K562 (cell line): ENCODE measurements around the gene PGM3. TPM values are rescaled to one million over a fixed set of nuclear protein-coding genes. Genes with fewer than 3 reads are reported as not detected.

Experiments used
- C11orf30 ChIP-seq: fragments of 450-650 bp; IDR thresholded peaks from 2 replicates; pipeline ENCODE4 v1.6.1; 2016; ENCODE audit warnings: low read depth, mild to moderate bottlenecking
- E2F1 ChIP-seq: sonication (generic); formaldehyde crosslinking; IDR thresholded peaks from 2 replicates; pipeline ENCODE4 v1.8.1; 2023; ENCODE audit warnings: mild to moderate bottlenecking, missing genetic modification reagents, moderate library complexity
- E2F4 ChIP-seq: sonication (generic); formaldehyde crosslinking; IDR thresholded peaks from 2 replicates; pipeline ENCODE4 v1.8.0; 2022; ENCODE audit warnings: mild to moderate bottlenecking, low read depth, missing genetic modification reagents
- E2F8 ChIP-seq: fragments of 450-650 bp; IDR thresholded peaks from 2 replicates; pipeline ENCODE4 v1.7.1; 2018; ENCODE audit warnings: mild to moderate bottlenecking, low read depth; ENCODE audit not compliant: partially characterized antibody
- GTF3C2 ChIP-seq: IDR thresholded peaks from 3 replicates; pipeline ENCODE4 v1.6.1; 2011; ENCODE audit warnings: borderline replicate concordance, mild to moderate bottlenecking, moderate library complexity; ENCODE audit not compliant: insufficient read length; ENCODE audit errors: extremely low read depth
- HMGXB4 ChIP-seq: sonication (generic); formaldehyde crosslinking; IDR thresholded peaks from 2 replicates; pipeline ENCODE4 v1.8.1; 2023; ENCODE audit warnings: mild to moderate bottlenecking, missing genetic modification reagents
- KAT2B ChIP-seq: IDR thresholded peaks from one replicate; pipeline ENCODE4 v1.6.1; 2012; ENCODE audit warnings: low read depth, mild to moderate bottlenecking, control low read depth, inconsistent platforms, low read length, moderate library complexity
- KDM4B ChIP-seq, 2 experiments: fragments of 450-650 bp in 1 of 2; sonication (generic) in 1 of 2; IDR thresholded peaks; 2 replicates each; pipeline ENCODE4 v1.6.1; 2016 to 2017; ENCODE audit warnings: borderline replicate concordance in 2 of 2, antibody characterized with exemption in 1 of 2, low read depth in 1 of 2, mild to moderate bottlenecking in 1 of 2
- KHSRP ChIP-seq: fragments of 450-650 bp; IDR thresholded peaks from 2 replicates; pipeline ENCODE4 v1.6.1; 2017
- LARP7 ChIP-seq: fragments of 450-650 bp; IDR thresholded peaks from 2 replicates; pipeline ENCODE4 v1.6.1; 2016
- PTRF ChIP-seq: fragments of 450-650 bp; IDR thresholded peaks from 2 replicates; pipeline ENCODE4 v1.6.1; 2016; ENCODE audit warnings: mild to moderate bottlenecking, missing genetic modification characterization, missing compliant biosample characterization
- SMAD3 ChIP-seq: fragments of 450-650 bp; formaldehyde crosslinking; conservative IDR thresholded peaks from 2 replicates; pipeline ENCODE4 v1.4.0; 2020; ENCODE audit warnings: mild to moderate bottlenecking
- SMARCA4 ChIP-seq: fragments of 450-650 bp; IDR thresholded peaks from 2 replicates; pipeline ENCODE4 v1.6.1; 2016
- TAF1 ChIP-seq: IDR thresholded peaks from 2 replicates; pipeline ENCODE4 v1.6.1; 2011; ENCODE audit warnings: mild to moderate bottlenecking, low read length, moderate library complexity; ENCODE audit not compliant: insufficient read depth, control insufficient read depth, severe bottlenecking; ENCODE audit errors: extremely low read depth
- ZKSCAN8 ChIP-seq: fragments of 200-800 bp; sonication (Bioruptor generic); IDR thresholded peaks from 2 replicates; pipeline ENCODE4 v1.6.1; 2016; ENCODE audit warnings: missing genetic modification characterization, missing compliant biosample characterization
- ZNF174 ChIP-seq: fragments of 250-450 bp; sonication (Bioruptor Pico); IDR thresholded peaks from 2 replicates; pipeline ENCODE4 v1.4.0; 2020; ENCODE audit warnings: mild to moderate bottlenecking
- ZNF23 ChIP-seq: fragments of 250-450 bp; sonication (Bioruptor Pico); IDR thresholded peaks from 2 replicates; pipeline ENCODE4 v1.4.0; 2020; ENCODE audit warnings: mild to moderate bottlenecking
- ZNF778 ChIP-seq: fragments of 450-650 bp; formaldehyde crosslinking; IDR thresholded peaks from 2 replicates; pipeline ENCODE4 v1.4.0; 2020; ENCODE audit warnings: mild to moderate bottlenecking, moderate library complexity
- polyA plus RNA-seq, 8 experiments: library from polyadenylated mRNA; depleted of rRNA in 4 of 8; stranded (reverse) in 5 of 8; unstranded in 3 of 8; fragments of >200 nt; fragmentation: Nextera tagmentation in 2 of 8; fragmentation: Illumina TruSeq in 1 of 8; extraction: Ambion mirVana in 2 of 8; extraction: Trizol in 1 of 8; gene quantifications; 2 replicates each; pipeline versions ENCODE4 v1.2.1 to v1.2.3, GENCODE V29; 2011 to 2014; ENCODE audit warnings: inconsistent platforms in 1 of 8, missing spikeins in 1 of 8
- total RNA-seq, 7 experiments: library from RNA; depleted of rRNA in 6 of 7; stranded (reverse); fragments of >200 nt in 6 of 7; fragmentation: Illumina TruSeq in 2 of 7; extraction: Trizol in 2 of 7; gene quantifications; 2 replicates each; pipeline versions ENCODE4 v1.2.1 to v1.2.3, GENCODE V29; 2011 to 2021; ENCODE audit warnings: low replicate concordance in 1 of 7

The PGM3 gene
- total and polyA plus RNA-seq, 9 of the 15 experiments (the other 6 are each of a cell fraction or from before 2014, with no cell fraction given) = 19.1 to 107 (median 50.5) TPM

GRCh38 chr6:83160167-83160566 lies 32.9 kb downstream of the PGM3 start (continued):
- TF ChIP-seq GTF3C2 (no peak), LARP7 (no peak; the same call in 1 of the 2 replicates), E2F8 (no peak), SMARCA4 (peak; percentile 86), KAT2B (no peak), ZNF23 (CRISPR knock-in tag) (no peak), ZNF174 (no peak), E2F1 (CRISPR knock-in tag) (no peak), E2F4 (CRISPR knock-in tag) (no peak), TAF1 (peak; percentile 32), KDM4B (IDR thresholded peaks at IDR 0.05; ENCODE audit: borderline replicate concordance in 2 of 2, low read depth in 1 of 2) (no peak), C11orf30 (no peak), ZKSCAN8 (CRISPR knock-in tag) (no peak), PTRF (tag) (no peak), SMAD3 (no peak), KHSRP (no peak), HMGXB4 (CRISPR knock-in tag) (no peak), ZNF778 (no peak)
